DMS 273 (cell line): ENCODE measurements around the gene PPM1J.
"Not testable (repeated sequence)": the region's sequence is repeated elsewhere in the genome, so short reads cannot be mapped to it uniquely, and the experiment has no call there.

ENCODE experiments used
- DNase-seq: peaks from one replicate; lab custom pipeline; 2025; ENCODE audit not compliant: unreplicated experiment; lab: John Stamatoyannopoulos, UW

Gene PPM1J

GRCh38 chr1:112715264-112716053, at the start of gene PPM1J:
Gene PPM1J (minus strand): TSS chr1:112715332. CDS start chr1:112715301, 31 bp downstream.
- DNase-seq, result peak; percentile 95

GRCh38 chr1:112762541-112763500, 47.7 kb upstream of the PPM1J start:
- DNase-seq, result peak; percentile 50

- DNase-seq, result no peak
Observed at GRCh38 chr1:112761714-112762480, 46.8 kb upstream of the PPM1J start.

GRCh38 chr1:112759228-112759627, 44.1 kb upstream of the PPM1J start:
- DNase-seq, result no peak

- DNase-seq, result no peak
Observed at GRCh38 chr1:112754116-112754628, 39.0 kb upstream of the PPM1J start.

GRCh38 chr1:112748396-112748795, 33.3 kb upstream of the PPM1J start:
- no peak for DNase-seq

- DNase-seq, result peak; percentile 51
Observed at GRCh38 chr1:112744009-112744578, 29.0 kb upstream of the PPM1J start.

GRCh38 chr1:112743174-112744008, 28.3 kb upstream of the PPM1J start:
- DNase-seq, result no peak

GRCh38 chr1:112737573-112737972, 22.4 kb upstream of the PPM1J start:
- DNase-seq, result no peak

- no peak for DNase-seq
Observed at GRCh38 chr1:112735752-112736151, 20.6 kb upstream of the PPM1J start.

- DNase-seq, result no peak
Observed at GRCh38 chr1:112731451-112731850, 16.3 kb upstream of the PPM1J start.

GRCh38 chr1:112729909-112730308, 14.8 kb upstream of the PPM1J start:
- DNase-seq, result no peak

GRCh38 chr1:112729011-112729410, 13.9 kb upstream of the PPM1J start:
- not testable (repeated sequence) for DNase-seq

GRCh38 chr1:112728306-112728971, 13.3 kb upstream of the PPM1J start:
- not testable (repeated sequence) for DNase-seq

- DNase-seq, result no peak
Observed at GRCh38 chr1:112727716-112728115, 12.6 kb upstream of the PPM1J start.

- DNase-seq, result not testable (repeated sequence)
Observed at GRCh38 chr1:112724240-112724639, 9.1 kb upstream of the PPM1J start.

GRCh38 chr1:112723511-112723839, 8.3 kb upstream of the PPM1J start:
- DNase-seq, result no peak

GRCh38 chr1:112722601-112723510, 7.7 kb upstream of the PPM1J start:
- DNase-seq, result peak; percentile 83
